Measurements from ENCODE around the gene FHIT.
"Not testable (repeated sequence)": the region's sequence is repeated elsewhere in the genome, so short reads cannot be mapped to it uniquely, and the experiment has no call there.

The FHIT gene

GRCh38 chr3:61008153-61008997 is 242.9 kb downstream of the FHIT start:
- no peak for DNase-seq (ENCODE audit: low read depth in 3 of 3, low spot score in 1 of 3)

GRCh38 chr3:61005591-61005990 is 245.7 kb downstream of the FHIT start:
- DNase-seq (ENCODE audit: low read depth in 3 of 3, low spot score in 1 of 3): no peak

DNA sequence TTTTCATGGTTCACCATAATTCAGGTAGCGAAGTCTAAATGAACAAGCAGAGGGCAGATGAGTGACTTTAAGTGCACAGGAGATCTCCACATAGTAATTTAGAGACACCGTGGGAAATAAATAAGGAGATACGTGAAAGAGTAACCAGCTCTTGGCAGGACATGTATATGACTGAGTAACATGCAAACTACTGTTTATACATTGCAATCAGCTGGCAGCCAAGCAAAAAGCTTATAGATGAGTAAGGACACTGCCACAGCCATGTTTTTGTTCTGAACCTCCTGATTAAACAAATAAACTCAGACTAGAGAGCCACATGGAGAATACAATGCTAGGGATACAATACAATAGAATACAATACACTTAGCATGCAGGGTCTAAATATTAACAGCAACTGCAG is 252.4 kb downstream of the FHIT start:
- no peak for DNase-seq (ENCODE audit: low read depth in 3 of 3, low spot score in 1 of 3)

DNA sequence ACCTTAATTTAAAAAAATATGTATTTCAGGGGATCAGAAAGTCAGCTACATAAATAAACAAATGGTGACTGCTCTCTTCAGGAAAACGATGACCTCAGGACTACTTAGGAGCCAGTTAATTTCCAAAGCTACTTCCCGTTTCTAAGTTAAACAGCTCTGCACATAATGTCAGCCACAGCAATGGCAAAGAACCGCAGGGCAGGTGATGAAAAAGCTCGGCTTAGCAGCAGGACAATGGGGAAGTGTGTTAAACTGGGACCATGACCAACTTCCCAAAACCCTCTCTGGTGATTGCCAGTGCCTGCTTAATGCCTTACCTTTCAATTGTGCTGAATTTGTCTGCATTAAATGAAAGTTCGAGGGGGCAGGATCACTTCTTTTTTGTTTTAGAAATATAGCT is 258.9 kb downstream of the FHIT start:
- DNase-seq (ENCODE audit: low read depth in 3 of 3, low spot score in 1 of 3): no peak

GRCh38 chr3:60990442-60990730 is 260.9 kb downstream of the FHIT start:
- no peak for DNase-seq (ENCODE audit: low read depth in 3 of 3, low spot score in 1 of 3)

DNA sequence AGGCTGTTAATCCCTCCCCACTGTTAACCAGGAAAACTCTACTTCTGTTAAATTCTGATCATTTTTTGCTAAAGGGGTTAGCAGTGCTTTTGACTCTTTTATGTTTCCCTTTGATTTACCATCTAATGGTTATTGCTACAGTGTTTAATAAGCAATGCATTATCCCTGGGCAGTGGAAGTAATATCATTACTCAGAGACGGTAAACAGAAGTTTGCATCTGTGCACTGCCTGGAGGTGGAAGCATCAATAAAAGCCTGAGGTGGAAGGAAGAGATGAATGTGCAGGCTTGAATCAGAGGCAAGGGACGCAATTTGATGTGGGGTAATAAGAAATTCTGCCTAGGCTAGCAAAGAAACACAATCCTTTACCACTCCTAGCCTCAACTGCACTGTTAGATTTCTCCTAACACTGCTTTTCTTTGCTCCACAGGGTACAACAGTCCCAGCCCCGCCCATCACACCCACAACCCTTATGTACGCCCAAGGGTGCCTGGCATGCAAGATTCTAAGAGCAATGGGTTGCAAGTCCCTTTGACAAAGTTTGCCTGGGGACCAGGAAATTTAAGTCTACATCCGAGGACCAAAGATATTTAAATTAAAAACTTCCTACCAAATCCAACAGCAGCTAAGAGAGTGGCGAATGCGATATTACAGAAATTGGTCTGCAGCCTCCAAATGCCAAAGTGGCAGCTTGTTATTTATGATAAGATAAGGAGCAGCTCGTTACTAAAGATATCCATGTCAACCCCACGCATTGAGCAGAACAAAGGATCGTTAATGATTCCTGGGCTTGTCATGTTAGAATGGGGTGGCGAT is 261.4 kb downstream of the FHIT start:
- DNase-seq (ENCODE audit: low read depth in 3 of 3, low spot score in 1 of 3): no peak

GRCh38 chr3:60987191-60987590 is 264.1 kb downstream of the FHIT start:
- DNase-seq (ENCODE audit: low read depth in 3 of 3, low spot score in 1 of 3): not testable (repeated sequence)

- DNase-seq (ENCODE audit: low read depth in 3 of 3, low spot score in 1 of 3): no peak
Measured at GRCh38 chr3:60986552-60986951, 264.7 kb downstream of the FHIT start.

- DNase-seq (ENCODE audit: low read depth in 3 of 3, low spot score in 1 of 3): no peak
Measured at GRCh38 chr3:60983906-60984305, 267.3 kb downstream of the FHIT start.

- no peak for DNase-seq (ENCODE audit: low read depth in 3 of 3, low spot score in 1 of 3)
Measured at GRCh38 chr3:60980342-60980692, 270.9 kb downstream of the FHIT start.

DNA sequence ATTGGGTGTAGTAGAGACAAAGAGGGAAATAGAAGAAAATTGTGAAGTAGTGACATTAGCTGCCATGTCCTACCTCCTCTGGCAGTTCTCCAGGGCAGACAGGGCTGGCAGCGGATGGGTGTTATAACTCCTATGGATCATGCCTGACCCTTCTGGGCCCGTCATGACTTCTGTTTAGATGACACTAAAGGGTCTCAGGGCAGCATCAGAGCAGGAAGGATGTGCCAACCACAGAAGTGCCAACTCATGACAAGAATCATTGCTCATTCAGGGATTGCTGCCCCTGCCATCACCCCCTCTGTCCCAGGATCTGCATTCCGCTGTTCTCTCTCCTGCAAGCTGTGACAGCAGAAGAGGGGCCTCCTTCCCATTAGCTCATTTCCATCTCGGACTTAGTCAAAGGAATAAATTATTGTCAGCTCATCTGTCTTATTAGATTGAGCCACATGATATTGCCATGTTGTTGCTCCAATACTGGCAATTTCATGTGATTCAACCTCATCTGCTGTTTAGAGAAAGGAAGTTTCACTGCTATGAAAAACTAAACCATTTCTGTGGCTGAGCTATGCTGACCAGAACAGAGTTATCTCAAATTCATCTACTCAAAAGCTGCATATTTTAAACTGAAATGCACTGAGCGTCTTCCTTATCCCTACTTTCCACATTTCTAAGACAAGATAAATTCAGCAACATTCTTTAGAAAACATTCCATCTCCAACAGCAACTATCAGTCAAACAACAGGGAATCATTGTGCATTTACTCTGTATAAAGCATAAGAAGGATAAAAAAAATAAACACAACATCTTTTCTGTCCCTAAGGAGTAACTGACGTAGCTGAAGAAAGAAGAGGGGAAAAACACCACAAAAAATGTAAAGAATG is 271.6 kb downstream of the FHIT start:
- no peak for DNase-seq (ENCODE audit: low read depth in 3 of 3, low spot score in 1 of 3)

- DNase-seq (ENCODE audit: low read depth in 3 of 3, low spot score in 1 of 3): no peak
Measured at GRCh38 chr3:60973321-60973720, 277.9 kb downstream of the FHIT start.

GRCh38 chr3:60972599-60972998 is 278.7 kb downstream of the FHIT start:
- no peak for DNase-seq (ENCODE audit: low read depth in 3 of 3, low spot score in 1 of 3)

DNA sequence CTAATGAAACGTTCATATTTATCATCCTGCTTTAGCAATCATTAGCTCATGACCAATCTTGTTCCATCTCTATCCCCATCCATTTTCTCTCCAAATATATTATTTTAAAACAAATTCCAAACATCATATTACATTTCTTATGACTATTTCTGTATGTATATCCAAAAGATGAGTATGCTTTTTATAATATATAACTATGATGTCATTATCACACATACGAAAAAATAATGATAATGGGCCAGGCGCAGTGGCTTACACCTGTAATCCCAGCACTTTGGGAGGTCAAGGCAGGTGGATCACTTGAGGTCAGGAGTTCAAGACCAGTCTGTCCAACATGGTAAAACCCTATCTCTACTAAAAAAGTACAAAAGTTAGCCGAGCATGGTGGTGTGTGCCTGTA is 280.4 kb downstream of the FHIT start:
- DNase-seq (ENCODE audit: low read depth in 3 of 3, low spot score in 1 of 3): no peak

- no peak for DNase-seq (ENCODE audit: low read depth in 3 of 3, low spot score in 1 of 3)
Measured at GRCh38 chr3:60967141-60967540, 284.1 kb downstream of the FHIT start.

DNA sequence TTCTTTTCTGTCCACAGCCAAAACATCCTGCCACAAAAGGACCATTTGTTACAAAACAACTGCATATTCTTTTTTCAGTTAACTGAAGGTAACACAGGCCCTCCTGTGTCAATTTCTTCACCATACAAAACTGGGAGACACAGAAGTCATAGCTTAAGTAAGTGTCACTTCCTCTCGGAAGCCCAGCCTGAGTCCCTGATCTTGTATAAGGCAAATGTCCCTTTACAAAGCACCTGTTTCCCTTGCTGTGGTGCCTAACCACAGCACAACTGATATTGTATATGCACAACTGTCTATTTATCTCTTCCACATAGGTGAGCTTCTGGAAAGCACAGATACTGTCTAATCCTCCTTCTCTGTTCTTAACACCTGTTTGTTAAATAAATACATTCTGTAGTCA is 293.7 kb downstream of the FHIT start:
- no peak for DNase-seq (ENCODE audit: low read depth in 3 of 3, low spot score in 1 of 3)

- DNase-seq (ENCODE audit: low read depth in 3 of 3, low spot score in 1 of 3): no peak
Measured at GRCh38 chr3:60956729-60957128, 294.5 kb downstream of the FHIT start.

GRCh38 chr3:60955034-60955433 is 296.2 kb downstream of the FHIT start:
- no peak for DNase-seq (ENCODE audit: low read depth in 3 of 3, low spot score in 1 of 3)

DNA sequence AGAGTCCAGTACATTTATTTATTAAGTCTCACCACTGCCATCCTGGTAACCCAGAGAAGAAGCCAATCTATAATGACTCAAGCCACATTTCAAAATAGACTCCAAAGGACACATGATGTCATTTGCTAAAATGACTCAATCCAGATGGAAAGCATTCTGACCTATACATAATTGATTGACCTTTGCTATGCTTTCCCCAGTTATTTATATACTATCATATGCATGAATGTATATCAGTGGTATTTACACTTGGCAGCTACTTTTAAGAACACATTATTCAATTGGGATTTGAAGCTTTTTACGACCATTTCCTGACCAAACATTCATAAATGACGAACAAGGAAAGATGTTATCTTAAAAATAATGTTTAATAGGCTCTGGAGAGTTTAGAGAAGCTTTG is 297.2 kb downstream of the FHIT start:
- DNase-seq (ENCODE audit: low read depth in 3 of 3, low spot score in 1 of 3): no peak

GRCh38 chr3:60953351-60953750 is 297.9 kb downstream of the FHIT start:
- no peak for DNase-seq (ENCODE audit: low read depth in 3 of 3, low spot score in 1 of 3)

- no peak for DNase-seq (ENCODE audit: low read depth in 3 of 3, low spot score in 1 of 3)
Measured at GRCh38 chr3:60952055-60952454, 299.2 kb downstream of the FHIT start.

- DNase-seq (ENCODE audit: low read depth in 3 of 3, low spot score in 1 of 3): no peak
Measured at GRCh38 chr3:60949146-60949545, 302.1 kb downstream of the FHIT start.
